ENCODE results near the gene BEND3. TPM values are rescaled to one million over a fixed set of nuclear protein-coding genes. Genes with fewer than 3 reads are reported as not detected.
"Not testable (repeated sequence)": the region's sequence is repeated elsewhere in the genome, so short reads cannot be mapped to it uniquely, and the experiment has no call there.

Gene BEND3
- total RNA-seq, 2 experiments from 2014 or later: 5.0 to 5.5 TPM

DNA sequence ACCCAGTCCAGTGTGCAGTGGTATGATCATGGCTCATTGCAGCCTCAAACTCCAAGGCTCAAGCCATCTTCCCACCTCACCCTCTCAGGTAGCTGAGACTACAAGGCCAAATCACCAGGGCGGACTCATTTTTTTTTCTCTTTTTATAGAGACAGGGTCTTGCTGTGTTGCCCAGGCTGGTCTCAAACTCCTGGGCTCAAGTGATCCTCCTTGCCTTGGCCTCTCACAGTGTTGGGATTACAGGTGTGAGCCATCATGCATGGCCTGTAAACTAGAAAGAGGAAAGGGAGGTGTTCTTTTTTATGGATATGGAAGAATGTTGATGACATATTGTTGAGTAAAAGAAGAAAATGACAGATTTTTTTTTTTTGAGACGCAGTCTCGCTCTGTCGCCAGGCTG lies 5.1 kb upstream of the BEND3 start:
- intact Hi-C loops (cut with DNase I, micrococcal nuclease): no loop called here
- Mint-ChIP-seq H3K4me1 (peaks cover 12% of the 10 kb centered on the region), H3K36me3 (ENCODE audit: low read depth) (no peaks in the 10 kb centered on the region), H3K4me3 (no peak overlapping the region), H3K27ac (no peak overlapping the region), H3K27me3 (peaks cover 7% of the 10 kb centered on the region), H3K9me3 (ENCODE audit: low read depth) (no peaks in the 10 kb centered on the region)
- DNase-seq: no peak
- CTCF ChIA-PET: interaction anchor here (0.9 kb wide), 1 partner anchor 26 kb away, joined by 3 read pairs; no protein-coding TSS in a partner anchor
- POLR2A ChIA-PET: interaction anchor here (0.6 kb wide), 1 partner anchor 531 kb away, joined by 4 read pairs; no protein-coding TSS in a partner anchor
- ATAC-seq: no peak

DNA sequence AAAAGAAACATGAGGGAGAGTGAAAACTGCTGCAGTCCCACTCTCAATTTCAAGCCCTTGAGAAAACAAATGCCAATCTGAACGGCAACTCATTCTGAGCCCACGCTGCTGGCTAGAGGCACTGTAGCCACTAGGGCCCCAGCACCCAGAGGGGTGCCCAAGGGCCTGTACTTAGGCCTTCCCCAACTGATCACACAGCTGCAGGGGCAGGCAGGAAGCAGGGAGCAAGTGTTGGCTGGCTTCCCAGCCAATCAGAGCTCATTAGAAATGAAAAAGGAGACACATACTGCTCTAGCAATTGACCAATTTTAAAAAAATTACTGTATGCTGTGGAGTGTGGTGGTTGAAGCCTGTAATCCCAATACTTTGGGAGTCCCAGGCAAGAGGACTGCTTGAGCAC lies 3.7 kb upstream of the BEND3 start:
- H3K27ac Mint-ChIP-seq: no peak overlapping the region
- H3K4me3 Mint-ChIP-seq: no peak overlapping the region
- H3K27me3 Mint-ChIP-seq: peaks cover 5% of the 10 kb centered on the region
- intact Hi-C loops (cut with DNase I, micrococcal nuclease): loop anchor here (5.0 to 10.0 kb wide), 4 partner anchors 376 to 836 kb away; partner anchors contain the start of genes ATG5 (in 1 of the 2), SEC63 (in 1 of the 2) and SOBP (in 1 of the 2)
- ChIA-PET CTCF (no interaction called here), POLR2A (no interaction called here)
- peaks cover 12% of the 10 kb centered on the region for H3K4me1 Mint-ChIP-seq
- H3K36me3 Mint-ChIP-seq (ENCODE audit: low read depth): no peaks in the 10 kb centered on the region
- no peaks in the 10 kb centered on the region for H3K9me3 Mint-ChIP-seq (ENCODE audit: low read depth)
- no peak for DNase-seq
- ATAC-seq: no peak

DNA sequence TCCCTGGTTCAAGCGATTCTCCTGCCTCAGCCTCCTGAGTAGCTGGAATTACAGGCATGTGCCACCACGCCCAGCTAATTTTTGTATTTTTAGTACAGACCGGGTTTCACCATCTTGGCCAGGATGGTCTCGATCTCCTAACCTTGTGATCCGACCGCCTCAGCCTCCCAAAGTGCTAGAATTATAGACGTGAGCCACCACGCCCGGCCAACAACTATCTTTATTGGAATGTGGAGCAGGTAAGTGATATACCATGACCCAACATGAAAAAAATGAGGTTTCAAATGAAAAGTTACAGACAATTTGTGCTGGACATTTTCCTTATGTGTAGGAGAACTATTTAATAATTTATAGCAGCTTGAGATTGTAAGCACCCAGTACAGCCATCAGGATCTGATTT lies 3.2 kb upstream of the BEND3 start:
- H3K27ac Mint-ChIP-seq; DNase-seq; H3K9me3 Mint-ChIP-seq (ENCODE audit: low read depth); ATAC-seq; H3K36me3 Mint-ChIP-seq (ENCODE audit: low read depth); H3K4me3 Mint-ChIP-seq; POLR2A ChIA-PET; H3K27me3 Mint-ChIP-seq: not testable (repeated sequence)
- intact Hi-C loops (cut with DNase I, micrococcal nuclease): loop anchor here (5.0 to 10.0 kb wide), 4 partner anchors 376 to 836 kb away; partner anchors contain the start of genes ATG5 (in 1 of the 2), SEC63 (in 1 of the 2) and SOBP (in 1 of the 2)
- H3K4me1 Mint-ChIP-seq: peaks cover 16% of the 10 kb centered on the region
- CTCF ChIA-PET: interaction anchor here (0.7 to 0.9 kb wide), 2 partner anchors 81 to 774 kb away, joined by 3 read pairs; no protein-coding TSS in a partner anchor

DNA sequence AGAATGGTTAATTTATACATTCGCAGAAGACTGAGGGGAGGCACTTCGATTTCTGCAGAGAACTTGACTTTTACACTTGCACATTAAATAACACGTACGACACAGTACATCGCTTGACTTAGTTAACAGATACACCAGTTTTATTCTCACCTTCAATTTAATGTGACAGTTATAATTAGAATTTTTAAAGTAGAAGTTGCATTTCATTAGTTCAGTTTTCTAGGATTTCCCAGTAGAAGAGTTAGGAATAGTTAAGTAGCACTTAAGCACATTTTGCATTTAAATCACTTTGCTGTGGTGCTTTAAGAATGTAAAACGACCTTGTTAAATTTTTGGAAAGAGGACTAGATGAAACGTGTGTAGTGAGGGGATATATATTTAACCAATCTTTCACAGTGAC lies 1.6 kb upstream of the BEND3 start:
- Mint-ChIP-seq H3K9me3 (ENCODE audit: low read depth) (no peaks in the 10 kb centered on the region), H3K4me3 (peak overlapping the region; percentile 71), H3K27ac (no peak overlapping the region), H3K36me3 (ENCODE audit: low read depth) (no peaks in the 10 kb centered on the region), H3K4me1 (peaks cover 21% of the 10 kb centered on the region), H3K27me3 (peaks cover 5% of the 10 kb centered on the region)
- DNase-seq (no peak), ATAC-seq (no peak)
- CTCF ChIA-PET: interaction anchor here (1.0 kb wide), 1 partner anchor 376 kb away, joined by 3 read pairs; no protein-coding TSS in a partner anchor
- POLR2A ChIA-PET: no interaction called here
- intact Hi-C loops (cut with DNase I, micrococcal nuclease): loop anchor here (1.0 to 10.0 kb wide), 6 partner anchors 342 to 838 kb away; partner anchors contain the start of genes SOBP (in 2 of the 2), ATG5 (in 1 of the 2), PDSS2 (in 1 of the 2) and SEC63 (in 1 of the 2)

DNA sequence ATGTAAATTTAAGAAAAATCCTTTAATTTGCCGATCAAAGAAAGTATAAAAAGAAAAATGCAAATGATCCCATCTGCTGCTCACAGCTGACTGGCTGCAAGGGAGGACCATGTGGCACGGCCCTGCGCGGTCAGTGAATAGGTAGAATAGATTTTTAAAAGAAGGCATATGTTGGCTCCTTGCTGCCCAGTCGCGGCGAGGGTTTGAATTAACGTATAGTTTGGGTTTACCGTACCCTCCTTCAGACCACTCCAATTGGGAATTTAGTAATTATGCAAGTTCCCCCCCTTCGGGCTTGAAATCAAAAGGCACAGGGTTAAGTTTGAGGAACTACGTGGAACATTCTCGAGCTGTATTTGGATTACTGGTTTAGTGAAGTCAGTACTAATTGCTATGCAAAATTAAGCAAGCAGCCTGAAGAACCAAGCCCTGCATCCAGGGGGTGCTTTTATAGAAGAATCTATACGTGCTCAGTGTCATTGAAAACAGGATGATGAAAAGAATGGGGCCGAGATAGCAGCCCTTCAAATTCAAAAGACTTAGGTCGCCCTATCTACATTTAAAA lies 1.1 kb upstream of the BEND3 start:
- H3K9me3 Mint-ChIP-seq (ENCODE audit: low read depth): no peaks in the 10 kb centered on the region
- peaks cover 5% of the 10 kb centered on the region for H3K27me3 Mint-ChIP-seq
- H3K36me3 Mint-ChIP-seq (ENCODE audit: low read depth): no peaks in the 10 kb centered on the region
- ATAC-seq: peak; percentile 49
- DNase-seq: peak; percentile 50
- CTCF ChIA-PET: interaction anchor here (0.8 to 1.2 kb wide), 5 partner anchors 12 to 957 kb away, joined by 3 to 4 read pairs (median 4); no protein-coding TSS in a partner anchor
- peak overlapping the region; percentile 47 for H3K27ac Mint-ChIP-seq
- intact Hi-C loops (cut with DNase I, micrococcal nuclease): loop anchor here (1.0 to 10.0 kb wide), 6 partner anchors 343 to 838 kb away; partner anchors contain the start of genes SOBP (in 2 of the 2), ATG5 (in 1 of the 2), PDSS2 (in 1 of the 2) and SEC63 (in 1 of the 2)
- H3K4me1 Mint-ChIP-seq: peaks cover 21% of the 10 kb centered on the region
- peak overlapping the region; percentile 71 for H3K4me3 Mint-ChIP-seq
- POLR2A ChIA-PET: interaction anchor here (0.6 kb wide), 1 partner anchor 9 kb away, joined by 3 read pairs; no protein-coding TSS in a partner anchor

DNA sequence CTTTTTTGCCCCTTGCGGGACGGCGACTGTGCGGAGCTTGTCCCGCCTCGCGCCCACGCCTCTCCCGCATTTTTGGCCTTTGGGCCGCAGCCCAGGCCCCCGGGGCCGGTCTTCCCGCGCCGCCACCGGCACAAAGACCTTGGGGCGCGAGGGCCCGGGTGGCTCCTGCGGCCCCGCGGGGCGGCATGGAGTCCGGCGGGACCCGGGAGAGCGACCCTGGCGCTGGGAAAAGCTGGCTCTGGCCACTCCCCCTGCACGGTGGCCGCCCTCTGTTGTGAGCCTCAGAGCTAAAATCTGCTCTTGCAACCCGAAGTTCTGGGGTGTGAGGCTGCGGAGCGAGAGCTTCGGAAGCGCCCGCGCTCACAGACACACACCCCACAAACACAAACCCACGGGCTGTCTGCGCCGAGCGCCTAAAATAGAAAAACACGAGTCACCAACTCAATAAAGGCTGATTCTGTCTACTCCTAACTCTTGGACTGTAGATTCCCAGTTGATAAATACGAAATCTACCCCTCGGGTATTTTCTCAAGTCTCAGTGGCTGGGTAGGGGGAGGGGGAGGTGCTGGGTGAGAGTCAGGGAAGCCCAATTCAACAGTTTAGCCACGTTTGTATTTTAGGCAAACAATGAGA lies 496 bp upstream of the BEND3 start:
- ATAC-seq (peak; percentile 18), DNase-seq (peak; percentile 52)
- CTCF ChIA-PET: interaction anchor here (0.8 to 1.2 kb wide), 5 partner anchors 11 to 958 kb away, joined by 3 to 4 read pairs (median 4); no protein-coding TSS in a partner anchor
- intact Hi-C loops (cut with DNase I, micrococcal nuclease): loop anchor here (1.0 to 10.0 kb wide), 7 partner anchors 49 to 839 kb away; partner anchors contain the start of genes SOBP (in 2 of the 2), ATG5 (in 1 of the 2), PDSS2 (in 1 of the 2) and SEC63 (in 1 of the 2)
- Mint-ChIP-seq H3K4me1 (peaks cover 21% of the 10 kb centered on the region), H3K36me3 (ENCODE audit: low read depth) (no peaks in the 10 kb centered on the region), H3K27me3 (peaks cover 5% of the 10 kb centered on the region), H3K4me3 (peak overlapping the region; percentile 71), H3K9me3 (ENCODE audit: low read depth) (no peaks in the 10 kb centered on the region), H3K27ac (peak overlapping the region; percentile 58)
- POLR2A ChIA-PET: interaction anchor here (0.6 to 0.7 kb wide), 2 partner anchors 9 to 18 kb away, joined by 3 read pairs; no protein-coding TSS in a partner anchor

DNA sequence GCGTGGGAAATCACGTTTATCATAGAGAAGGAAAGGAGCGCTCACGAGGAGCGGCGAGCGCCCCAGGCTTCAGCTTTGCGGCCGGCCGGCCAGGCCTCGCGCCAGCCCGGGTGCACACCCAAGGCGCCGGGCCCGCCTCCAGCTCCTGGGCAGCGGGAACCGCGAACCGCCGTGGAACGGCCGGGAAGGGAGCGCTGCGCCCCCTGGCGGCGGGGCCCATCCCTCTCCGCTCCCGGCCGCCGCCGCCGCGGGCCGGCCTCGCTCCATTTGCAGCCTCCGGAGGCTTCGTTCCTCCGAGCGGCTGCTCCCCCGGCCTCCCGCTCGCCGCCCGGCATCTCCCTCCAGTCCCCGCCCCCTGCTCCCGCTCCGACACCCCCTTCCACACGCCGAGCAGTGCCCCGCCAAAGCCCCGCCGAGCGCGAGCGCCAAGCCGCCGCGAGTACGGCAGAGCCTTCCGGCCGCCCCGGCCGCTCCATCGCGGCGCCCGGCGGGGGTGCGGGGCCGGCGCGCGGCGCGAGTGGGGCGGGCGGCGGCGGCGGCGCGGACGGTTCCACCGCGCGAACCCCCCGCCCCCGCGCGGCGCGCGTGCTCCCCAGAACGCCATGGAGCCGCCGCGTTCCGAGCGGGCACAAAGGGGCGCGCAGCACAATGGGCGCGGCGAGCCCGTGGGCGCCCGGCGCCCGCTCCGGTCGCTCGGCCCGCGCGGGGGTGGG lies 946 bp downstream of the BEND3 start:
- ATAC-seq (peak; percentile 62), DNase-seq (peak; percentile 84)
- ChIA-PET CTCF (interaction anchor here (0.6 to 1.4 kb wide), 16 partner anchors 10 to 1230 kb away, joined by 3 to 12 read pairs (median 4); partner anchors contain the start of gene MTRES1), POLR2A (interaction anchor here (0.6 kb wide), 1 partner anchor 86 kb away, joined by 3 read pairs; no protein-coding TSS in a partner anchor)
- Mint-ChIP-seq H3K4me3 (peak overlapping the region; percentile 67), H3K4me1 (peaks cover 21% of the 10 kb centered on the region), H3K9me3 (ENCODE audit: low read depth) (no peaks in the 10 kb centered on the region), H3K27me3 (peaks cover 5% of the 10 kb centered on the region), H3K27ac (peak overlapping the region; percentile 65), H3K36me3 (ENCODE audit: low read depth) (no peaks in the 10 kb centered on the region)
- intact Hi-C loops (cut with DNase I, micrococcal nuclease): loop anchor here (1.0 to 10.0 kb wide), 6 partner anchors 48 to 840 kb away; partner anchors contain the start of genes MTRES1 (in 2 of the 2), ATG5 (in 1 of the 2), SEC63 (in 1 of the 2) and SOBP (in 1 of the 2)

DNA sequence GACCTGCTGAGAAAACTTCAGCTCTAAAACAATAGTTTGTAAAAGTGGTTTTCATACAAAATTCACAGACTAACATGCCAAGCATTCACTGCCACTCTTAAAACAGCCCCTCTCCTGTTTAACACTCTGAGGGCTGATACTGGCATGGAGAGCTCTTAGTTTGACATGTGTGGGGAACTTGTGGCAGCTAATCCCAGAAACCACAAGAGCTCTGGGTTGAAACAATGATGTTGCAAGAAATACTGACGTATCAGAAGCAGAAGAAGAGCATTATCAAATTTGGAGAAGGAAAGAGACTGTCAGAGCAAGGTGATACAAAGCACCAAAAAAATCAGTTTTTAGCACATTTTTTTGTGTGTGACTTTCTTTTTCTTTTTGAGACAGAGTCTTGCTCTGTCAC lies 5.1 kb downstream of the BEND3 start:
- Mint-ChIP-seq H3K27ac (no peak overlapping the region), H3K9me3 (ENCODE audit: low read depth) (no peaks in the 10 kb centered on the region), H3K4me1 (peaks cover 10% of the 10 kb centered on the region), H3K27me3 (no peaks in the 10 kb centered on the region), H3K4me3 (no peak overlapping the region), H3K36me3 (ENCODE audit: low read depth) (no peaks in the 10 kb centered on the region)
- intact Hi-C loops (cut with DNase I, micrococcal nuclease): loop anchor here (5.0 to 10.0 kb wide), 4 partner anchors 48 to 845 kb away; partner anchors contain the start of genes ATG5 (in 1 of the 2), SEC63 (in 1 of the 2) and SOBP (in 1 of the 2)
- POLR2A ChIA-PET: interaction anchor here (0.6 kb wide), 1 partner anchor 43 kb away, joined by 3 read pairs; no protein-coding TSS in a partner anchor
- CTCF ChIA-PET: interaction anchor here (0.6 to 1.2 kb wide), 2 partner anchors 112 to 174 kb away, joined by 4 read pairs; no protein-coding TSS in a partner anchor
- ATAC-seq: no peak
- DNase-seq: no peak

DNA sequence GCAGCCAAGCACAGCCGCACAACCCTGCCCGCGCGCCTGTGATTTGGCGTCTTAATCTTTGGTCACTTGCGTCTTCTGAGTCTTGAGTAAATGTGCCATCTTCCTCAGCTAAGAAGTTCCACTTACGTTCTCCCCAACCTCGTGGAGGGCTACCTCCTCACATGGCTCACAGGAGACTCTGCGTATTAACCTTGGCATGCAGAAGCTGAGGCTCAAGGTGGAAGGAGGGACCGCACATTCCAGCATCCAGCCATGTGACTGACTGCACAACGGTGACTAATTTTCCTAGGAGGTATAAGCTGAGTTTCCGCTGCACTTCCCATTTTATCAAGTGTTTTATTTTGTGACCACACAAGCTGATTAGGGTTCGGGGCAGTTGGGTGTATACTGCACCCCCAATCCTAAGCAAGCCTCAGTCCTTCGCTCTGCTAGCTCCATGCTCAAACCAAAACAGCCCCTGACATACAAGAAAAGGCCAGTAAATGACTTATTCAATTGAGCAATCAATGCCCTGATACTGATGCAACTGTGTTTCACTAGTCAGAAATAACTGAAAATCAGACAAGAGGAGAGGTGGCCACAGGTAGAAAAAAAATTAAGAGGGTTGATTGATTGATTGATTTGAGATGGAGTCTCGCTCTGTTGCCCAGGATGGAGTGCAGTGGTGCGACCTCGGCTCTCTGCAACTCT lies 7.0 kb downstream of the BEND3 start:
- CTCF ChIA-PET: no interaction called here
- Mint-ChIP-seq H3K36me3 (ENCODE audit: low read depth) (no peaks in the 10 kb centered on the region), H3K9me3 (ENCODE audit: low read depth) (no peaks in the 10 kb centered on the region), H3K4me1 (peaks cover 3% of the 10 kb centered on the region), H3K27me3 (no peaks in the 10 kb centered on the region), H3K4me3 (no peak overlapping the region), H3K27ac (no peak overlapping the region)
- POLR2A ChIA-PET: no interaction called here
- intact Hi-C loops (cut with DNase I, micrococcal nuclease): no loop called here
- DNase-seq (no peak), ATAC-seq (no peak)

DNA sequence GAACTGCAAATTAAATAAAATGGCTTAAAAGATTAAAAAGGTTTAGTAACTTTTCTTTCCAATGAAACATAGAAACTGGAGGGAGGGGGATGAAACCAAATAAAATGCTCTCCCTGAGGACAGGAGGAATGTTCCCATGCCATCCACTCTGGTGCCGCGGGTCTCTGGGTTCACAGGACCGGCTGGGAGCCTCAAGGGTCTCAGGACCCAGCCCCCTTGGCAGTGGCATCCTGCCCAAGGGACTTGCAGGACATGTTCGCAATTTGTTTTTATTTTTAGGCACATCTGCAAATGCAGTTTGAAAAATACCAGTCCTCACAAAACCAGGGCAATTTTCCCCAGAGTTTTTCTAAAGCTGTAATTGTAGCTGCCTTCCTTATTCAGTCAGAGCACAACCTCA lies 7.5 kb downstream of the BEND3 start:
- ChIA-PET POLR2A (no interaction called here), CTCF (no interaction called here)
- DNase-seq (no peak), ATAC-seq (no peak)
- no peak overlapping the region for H3K4me3 Mint-ChIP-seq
- no peaks in the 10 kb centered on the region for H3K27me3 Mint-ChIP-seq
- H3K4me1 Mint-ChIP-seq: no peaks in the 10 kb centered on the region
- no peak overlapping the region for H3K27ac Mint-ChIP-seq
- H3K36me3 Mint-ChIP-seq (ENCODE audit: low read depth): no peaks in the 10 kb centered on the region
- intact Hi-C loops (cut with DNase I, micrococcal nuclease): no loop called here
- H3K9me3 Mint-ChIP-seq (ENCODE audit: low read depth): no peaks in the 10 kb centered on the region

Measured in activated CD4-positive, alpha-beta T cell treated with anti-CD3 and anti-CD28 coated beads for 36 hours (primary cell).